ENCODE data around the gene ICE2.

Gene ICE2

DNA sequence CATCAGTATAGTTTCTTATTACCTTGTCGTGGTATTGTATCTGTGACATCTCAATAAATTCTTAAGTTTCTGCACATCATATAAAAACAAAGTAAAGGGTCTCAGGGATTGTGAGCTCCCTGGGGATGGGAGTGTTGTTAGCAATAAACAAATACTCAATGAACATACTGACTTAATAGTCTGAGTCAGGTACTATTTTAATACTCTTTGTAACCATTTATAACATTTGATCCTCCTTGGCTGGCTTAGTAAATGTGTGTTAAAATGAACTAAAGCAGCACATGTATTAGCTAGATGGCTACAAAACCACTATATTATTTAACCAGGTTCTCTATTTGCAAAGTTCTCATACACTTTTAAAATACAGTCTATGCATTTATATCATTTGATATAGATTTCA is 1.8 kb downstream of the ICE2 start:
- H3K4me3 ChIP-seq (ENCODE audit: insufficient read depth in 1 of 2, low read depth in 1 of 2, low read length in 2 of 2) = peak overlapping the region in 1 of 2 experiments; percentile 94
- peak overlapping the region; percentile 99 for H3K9ac ChIP-seq (ENCODE audit: low read length)
- peak overlapping the region; percentile 62 for H3K27ac ChIP-seq (ENCODE audit: low read length, poor library complexity, severe bottlenecking)
- no peak overlapping the region for H3K4me2 ChIP-seq (ENCODE audit: low read length, poor library complexity, severe bottlenecking)
- peak; percentile 29 for DNase-seq
- H2BK5ac ChIP-seq (ENCODE audit: low read depth, low read length, poor library complexity, severe bottlenecking) = no peak overlapping the region
- no peak overlapping the region for H4K8ac ChIP-seq (ENCODE audit: low read length)
- H2BK120ac ChIP-seq (ENCODE audit: low read depth, low read length) = no peak overlapping the region
- peaks cover 7 to 28% of the 10 kb centered on the region in 2 experiments for H3K36me3 ChIP-seq (ENCODE audit: control insufficient read depth in 1 of 2, insufficient read depth in 2 of 2, low read depth in 1 of 2, low read length in 2 of 2)
- no peak overlapping the region for H4K91ac ChIP-seq (ENCODE audit: low read length)
- no peak overlapping the region for H3K18ac ChIP-seq (ENCODE audit: low read depth in 1 of 2, low read length in 2 of 2)
- no peak overlapping the region for H3K14ac ChIP-seq (ENCODE audit: low read length in 2 of 2)
- H2AFZ ChIP-seq (ENCODE audit: low read depth, low read length) = no peak overlapping the region
- no peak overlapping the region for H3K23ac ChIP-seq (ENCODE audit: low read length in 2 of 2)
- H3K9me3 ChIP-seq (ENCODE audit: control insufficient read depth, low read length) = no peaks in the 10 kb centered on the region
- no peak overlapping the region for H3K4ac ChIP-seq (ENCODE audit: low read depth in 1 of 2, low read length in 2 of 2)
- peaks cover 10% of the 10 kb centered on the region for H3K79me1 ChIP-seq (replicated peaks; ENCODE audit: low read length, poor library complexity, severe bottlenecking)
- H2BK12ac ChIP-seq (ENCODE audit: low read length in 2 of 2) = no peak overlapping the region
- H2BK15ac ChIP-seq (ENCODE audit: low read depth, poor library complexity, severe bottlenecking) = no peak overlapping the region
- H3K27me3 ChIP-seq (ENCODE audit: control insufficient read depth in 1 of 2, insufficient read depth in 1 of 2, low read length in 2 of 2) = no peaks in the 10 kb centered on the region
- H2AK5ac ChIP-seq (ENCODE audit: low read length, severe bottlenecking) = no peak overlapping the region
- peaks cover 2% of the 10 kb centered on the region for H3K4me1 ChIP-seq (ENCODE audit: control insufficient read depth, insufficient read depth, low read depth, low read length)
- no CpG with 5 or more reads among the region's 1 CpG for WGBS

DNA sequence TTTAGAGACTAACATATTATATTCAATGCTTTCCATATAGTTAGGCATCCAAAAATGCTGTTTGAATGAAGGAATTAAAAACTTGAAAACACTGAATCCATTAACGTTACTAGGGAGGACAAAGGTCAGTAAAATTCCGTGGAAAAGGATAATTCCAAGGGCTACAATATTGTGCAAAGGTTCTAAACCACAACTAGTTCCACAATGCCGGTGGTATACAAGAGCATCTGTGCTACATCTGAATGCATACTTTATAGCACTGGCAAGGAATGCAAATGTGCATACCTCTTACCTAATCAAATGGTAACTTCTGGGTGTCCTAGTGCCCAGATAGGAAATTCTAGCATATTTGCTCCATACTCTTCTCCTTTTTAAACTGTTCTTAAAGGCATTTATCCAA is 2.2 kb downstream of the ICE2 start:
- Histone ChIP-seq H4K8ac (ENCODE audit: low read length) (no peak overlapping the region), H2BK120ac (ENCODE audit: low read depth, low read length) (no peak overlapping the region), H3K9ac (ENCODE audit: low read length) (peak overlapping the region; percentile 99), H3K18ac (ENCODE audit: low read depth in 1 of 2, low read length in 2 of 2) (no peak overlapping the region), H3K9me3 (ENCODE audit: control insufficient read depth, low read length) (no peaks in the 10 kb centered on the region), H3K27me3 (ENCODE audit: control insufficient read depth in 1 of 2, insufficient read depth in 1 of 2, low read length in 2 of 2) (no peaks in the 10 kb centered on the region), H3K36me3 (ENCODE audit: control insufficient read depth in 1 of 2, insufficient read depth in 2 of 2, low read depth in 1 of 2, low read length in 2 of 2) (peaks cover 7 to 28% of the 10 kb centered on the region in 2 experiments), H3K27ac (ENCODE audit: low read length, poor library complexity, severe bottlenecking) (peak overlapping the region; percentile 59), H2AK5ac (ENCODE audit: low read length, severe bottlenecking) (no peak overlapping the region), H3K4me1 (ENCODE audit: control insufficient read depth, insufficient read depth, low read depth, low read length) (peaks cover 2% of the 10 kb centered on the region), H2BK12ac (ENCODE audit: low read length in 2 of 2) (no peak overlapping the region), H3K4me2 (ENCODE audit: low read length, poor library complexity, severe bottlenecking) (peak overlapping the region; percentile 4), H4K91ac (ENCODE audit: low read length) (no peak overlapping the region), H2BK15ac (ENCODE audit: low read depth, poor library complexity, severe bottlenecking) (no peak overlapping the region), H3K23ac (ENCODE audit: low read length in 2 of 2) (no peak overlapping the region), H3K4me3 (ENCODE audit: insufficient read depth in 1 of 2, low read depth in 1 of 2, low read length in 2 of 2) (peak overlapping the region in 1 of 2 experiments; percentile 94), H3K14ac (ENCODE audit: low read length in 2 of 2) (no peak overlapping the region), H3K4ac (ENCODE audit: low read depth in 1 of 2, low read length in 2 of 2) (no peak overlapping the region), H3K79me1 (replicated peaks; ENCODE audit: low read length, poor library complexity, severe bottlenecking) (peaks cover 10% of the 10 kb centered on the region), H2BK5ac (ENCODE audit: low read depth, low read length, poor library complexity, severe bottlenecking) (no peak overlapping the region), H2AFZ (ENCODE audit: low read depth, low read length) (no peak overlapping the region)
- 62% methylated on average over 3 of the region's 3 CpGs for WGBS
- peak; percentile 47 for DNase-seq

GRCh38 chr15:60473135-60473534 is 5.8 kb downstream of the ICE2 start:
- WGBS = no CpG with 5 or more reads among the region's 3 CpGs
- Histone ChIP-seq H2AK5ac (ENCODE audit: low read length, severe bottlenecking) (peak overlapping the region; percentile 9), H2AFZ (ENCODE audit: low read depth, low read length) (no peak overlapping the region), H3K27me3 (ENCODE audit: control insufficient read depth in 1 of 2, insufficient read depth in 1 of 2, low read length in 2 of 2) (no peaks in the 10 kb centered on the region), H3K4me3 (ENCODE audit: insufficient read depth in 1 of 2, low read depth in 1 of 2, low read length in 2 of 2) (no peak overlapping the region), H4K8ac (ENCODE audit: low read length) (peak overlapping the region; percentile 49), H4K91ac (ENCODE audit: low read length) (no peak overlapping the region), H2BK12ac (ENCODE audit: low read length in 2 of 2) (no peak overlapping the region), H3K79me1 (replicated peaks; ENCODE audit: low read length, poor library complexity, severe bottlenecking) (peaks cover 11% of the 10 kb centered on the region), H3K18ac (ENCODE audit: low read depth in 1 of 2, low read length in 2 of 2) (no peak overlapping the region), H3K4me1 (ENCODE audit: control insufficient read depth, insufficient read depth, low read depth, low read length) (peaks cover 2% of the 10 kb centered on the region), H3K4ac (ENCODE audit: low read depth in 1 of 2, low read length in 2 of 2) (no peak overlapping the region), H3K27ac (ENCODE audit: low read length, poor library complexity, severe bottlenecking) (no peak overlapping the region), H2BK120ac (ENCODE audit: low read depth, low read length) (no peak overlapping the region), H3K36me3 (ENCODE audit: control insufficient read depth in 1 of 2, insufficient read depth in 2 of 2, low read depth in 1 of 2, low read length in 2 of 2) (peaks cover 7 to 51% of the 10 kb centered on the region in 2 experiments), H3K23ac (ENCODE audit: low read length in 2 of 2) (no peak overlapping the region), H3K9ac (ENCODE audit: low read length) (no peak overlapping the region), H3K9me3 (ENCODE audit: control insufficient read depth, low read length) (no peaks in the 10 kb centered on the region), H2BK5ac (ENCODE audit: low read depth, low read length, poor library complexity, severe bottlenecking) (no peak overlapping the region), H3K4me2 (ENCODE audit: low read length, poor library complexity, severe bottlenecking) (no peak overlapping the region), H3K14ac (ENCODE audit: low read length in 2 of 2) (no peak overlapping the region), H2BK15ac (ENCODE audit: low read depth, poor library complexity, severe bottlenecking) (no peak overlapping the region)
- DNase-seq = no peak

DNA sequence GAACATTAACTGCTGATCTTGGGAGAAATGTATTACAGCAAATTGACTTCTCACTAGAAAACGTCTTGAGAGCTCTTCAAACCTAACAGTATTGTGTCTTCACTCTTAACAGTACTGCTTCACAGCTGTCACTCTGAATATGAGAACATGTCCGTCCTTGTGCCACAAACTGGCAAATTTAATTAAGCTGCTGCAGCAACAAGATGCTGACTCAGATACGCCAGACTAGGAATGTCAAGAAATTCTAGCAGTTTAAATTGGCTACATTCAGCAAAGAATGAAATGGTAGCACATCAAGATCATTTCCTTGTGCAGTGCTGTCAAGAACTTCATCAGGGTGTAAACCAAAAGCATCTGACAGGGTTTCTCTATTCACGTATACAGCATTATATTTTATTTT is 7.6 kb downstream of the ICE2 start:
- H2BK15ac ChIP-seq (ENCODE audit: low read depth, poor library complexity, severe bottlenecking) = no peak overlapping the region
- DNase-seq = no peak
- peak overlapping the region; percentile 29 for H3K27ac ChIP-seq (ENCODE audit: low read length, poor library complexity, severe bottlenecking)
- no peak overlapping the region for H2AFZ ChIP-seq (ENCODE audit: low read depth, low read length)
- H3K4ac ChIP-seq (ENCODE audit: low read depth in 1 of 2, low read length in 2 of 2) = no peak overlapping the region
- no peak overlapping the region for H2BK12ac ChIP-seq (ENCODE audit: low read length in 2 of 2)
- H4K8ac ChIP-seq (ENCODE audit: low read length) = no peak overlapping the region
- H3K27me3 ChIP-seq (ENCODE audit: control insufficient read depth in 1 of 2, insufficient read depth in 1 of 2, low read length in 2 of 2) = no peaks in the 10 kb centered on the region
- no peak overlapping the region for H2BK120ac ChIP-seq (ENCODE audit: low read depth, low read length)
- no peak overlapping the region for H3K9ac ChIP-seq (ENCODE audit: low read length)
- 94% methylated on average over 3 of the region's 4 CpGs for WGBS
- no peaks in the 10 kb centered on the region for H3K4me1 ChIP-seq (ENCODE audit: control insufficient read depth, insufficient read depth, low read depth, low read length)
- no peaks in the 10 kb centered on the region for H3K9me3 ChIP-seq (ENCODE audit: control insufficient read depth, low read length)
- no peak overlapping the region for H2BK5ac ChIP-seq (ENCODE audit: low read depth, low read length, poor library complexity, severe bottlenecking)
- peaks cover 11% of the 10 kb centered on the region for H3K79me1 ChIP-seq (replicated peaks; ENCODE audit: low read length, poor library complexity, severe bottlenecking)
- H3K23ac ChIP-seq (ENCODE audit: low read length in 2 of 2) = no peak overlapping the region
- no peak overlapping the region for H3K4me2 ChIP-seq (ENCODE audit: low read length, poor library complexity, severe bottlenecking)
- H3K4me3 ChIP-seq (ENCODE audit: insufficient read depth in 1 of 2, low read depth in 1 of 2, low read length in 2 of 2) = no peak overlapping the region
- H3K18ac ChIP-seq (ENCODE audit: low read depth in 1 of 2, low read length in 2 of 2) = no peak overlapping the region
- no peak overlapping the region for H3K14ac ChIP-seq (ENCODE audit: low read length in 2 of 2)
- peaks cover 7 to 66% of the 10 kb centered on the region in 2 experiments for H3K36me3 ChIP-seq (ENCODE audit: control insufficient read depth in 1 of 2, insufficient read depth in 2 of 2, low read depth in 1 of 2, low read length in 2 of 2)
- H4K91ac ChIP-seq (ENCODE audit: low read length) = no peak overlapping the region
- H2AK5ac ChIP-seq (ENCODE audit: low read length, severe bottlenecking) = no peak overlapping the region
